LNCAP (cell line): ENCODE measurements around the gene PCSK7.

Experiments
- CTCF ChIP-seq: fragments of 450-650 bp; IDR thresholded peaks from 2 replicates; pipeline ENCODE4 v1.5.1; 2017; ENCODE audit warnings: mild to moderate bottlenecking

PCSK7 gene

GRCh38 chr11:117202386-117203068 is 29.3 kb downstream of the PCSK7 start:
- TF ChIP-seq CTCF = no peak

GRCh38 chr11:117201658-117202305 is 30.1 kb downstream of the PCSK7 start:
- TF ChIP-seq CTCF = no peak

- no peak for TF ChIP-seq CTCF
Observed at GRCh38 chr11:117200813-117201657, 30.8 kb downstream of the PCSK7 start.

GRCh38 chr11:117199916-117200812 is 31.7 kb downstream of the PCSK7 start:
- TF ChIP-seq CTCF = no peak

- no peak for TF ChIP-seq CTCF
Observed at GRCh38 chr11:117199053-117199915, 32.6 kb downstream of the PCSK7 start, which contains the start of gene TAGLN. Gene TAGLN, plus strand, starts transcription at chr11:117199370. Its CDS starts 3,644 bp downstream, at chr11:117203014.

- TF ChIP-seq CTCF = no peak
Observed at GRCh38 chr11:117198613-117199012, 33.3 kb downstream of the PCSK7 start.
